GM12864 (cell line): ENCODE data around the gene PGS1.

Source experiments
- DNase-seq: peaks from one replicate; pipeline ENCODE4 v3.0.0-alpha.2; 2011; ENCODE audit warnings: low read depth
- H3K4me3 ChIP-seq: 2 replicates; pipeline ENCODE4 v1.5.1; 2011; ENCODE audit warnings: mild to moderate bottlenecking, low read depth, low read length, control low read depth
- TF ChIP-seq, protein P1 (sequence below): IDR thresholded peaks from 2 replicates; pipeline ENCODE4 v1.5.1; 2011; ENCODE audit warnings: low read depth, mild to moderate bottlenecking, moderate library complexity, low read length, control low read depth, inconsistent platforms; ENCODE audit errors: missing control alignments

The PGS1 gene

DNA sequence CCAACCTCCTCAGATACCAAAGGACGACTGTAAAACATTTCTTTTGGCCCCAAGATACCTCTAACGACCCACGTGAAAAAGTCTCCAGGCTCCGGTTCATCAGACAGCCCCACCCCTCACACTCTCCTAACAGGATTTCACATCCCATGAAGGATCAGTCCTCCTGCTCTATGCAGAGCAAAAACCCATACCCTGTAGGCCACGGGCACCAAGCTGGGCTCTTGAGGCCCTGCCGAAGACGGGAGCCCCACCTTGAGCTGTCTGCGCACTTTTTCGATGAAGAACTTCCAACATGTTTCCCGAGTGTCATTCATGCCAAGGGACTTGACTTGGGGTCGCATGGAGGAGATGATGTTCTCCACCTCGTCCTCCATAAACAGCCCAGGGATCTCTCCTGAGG lies 89.9 kb downstream of the PGS1 start:
- TF ChIP-seq, protein P1, sequence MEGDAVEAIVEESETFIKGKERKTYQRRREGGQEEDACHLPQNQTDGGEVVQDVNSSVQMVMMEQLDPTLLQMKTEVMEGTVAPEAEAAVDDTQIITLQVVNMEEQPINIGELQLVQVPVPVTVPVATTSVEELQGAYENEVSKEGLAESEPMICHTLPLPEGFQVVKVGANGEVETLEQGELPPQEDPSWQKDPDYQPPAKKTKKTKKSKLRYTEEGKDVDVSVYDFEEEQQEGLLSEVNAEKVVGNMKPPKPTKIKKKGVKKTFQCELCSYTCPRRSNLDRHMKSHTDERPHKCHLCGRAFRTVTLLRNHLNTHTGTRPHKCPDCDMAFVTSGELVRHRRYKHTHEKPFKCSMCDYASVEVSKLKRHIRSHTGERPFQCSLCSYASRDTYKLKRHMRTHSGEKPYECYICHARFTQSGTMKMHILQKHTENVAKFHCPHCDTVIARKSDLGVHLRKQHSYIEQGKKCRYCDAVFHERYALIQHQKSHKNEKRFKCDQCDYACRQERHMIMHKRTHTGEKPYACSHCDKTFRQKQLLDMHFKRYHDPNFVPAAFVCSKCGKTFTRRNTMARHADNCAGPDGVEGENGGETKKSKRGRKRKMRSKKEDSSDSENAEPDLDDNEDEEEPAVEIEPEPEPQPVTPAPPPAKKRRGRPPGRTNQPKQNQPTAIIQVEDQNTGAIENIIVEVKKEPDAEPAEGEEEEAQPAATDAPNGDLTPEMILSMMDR, result no peak
- no peak for DNase-seq
- no peak overlapping the region for H3K4me3 ChIP-seq

DNA sequence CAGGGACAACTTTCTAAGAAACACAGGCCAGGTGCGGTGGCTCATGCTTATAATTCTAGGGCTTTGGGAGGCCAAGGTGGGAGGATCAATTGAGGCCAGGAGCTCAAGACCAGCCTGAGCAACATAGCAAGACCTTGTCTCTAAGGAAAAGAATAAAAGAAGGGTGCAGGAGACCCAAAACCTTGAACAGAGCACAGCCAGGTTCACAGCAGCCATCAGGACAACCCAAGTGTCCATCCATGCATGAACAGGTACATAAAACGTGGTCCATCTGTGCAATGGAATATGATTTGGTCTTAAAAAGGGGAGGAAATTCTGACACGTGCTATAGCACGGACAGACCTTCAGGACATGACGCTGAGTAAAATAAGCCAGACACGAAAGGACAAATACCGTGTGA lies 91.0 kb downstream of the PGS1 start:
- H3K4me3 ChIP-seq, result no peak overlapping the region

DNA sequence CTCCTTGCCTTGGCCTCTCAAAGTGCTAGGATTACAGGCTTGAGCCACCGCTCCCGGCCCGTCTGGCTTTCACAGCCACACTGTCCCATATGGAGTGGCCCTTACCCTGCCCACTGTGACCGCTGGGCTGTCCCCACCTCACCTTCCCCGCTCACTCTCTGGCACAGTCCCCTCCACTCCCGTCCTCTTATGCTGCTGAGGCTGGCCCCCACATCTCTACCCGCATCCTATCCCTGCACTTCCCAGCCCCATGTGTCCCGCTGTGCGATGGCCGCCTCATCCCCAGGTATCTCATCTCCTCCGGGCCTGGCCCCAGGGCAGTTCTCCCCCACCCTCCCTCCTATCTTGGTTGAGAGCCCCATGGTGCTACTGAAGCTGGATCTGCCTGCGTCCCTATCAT lies 93.2 kb downstream of the PGS1 start:
- no peak for DNase-seq
- H3K4me3 ChIP-seq, result no peak overlapping the region
- TF ChIP-seq, protein P1, result no peak

More for the DNA sequence above, 91.0 kb downstream of the PGS1 start:
- TF ChIP-seq, protein P1, result no peak
- no peak for DNase-seq

DNA sequence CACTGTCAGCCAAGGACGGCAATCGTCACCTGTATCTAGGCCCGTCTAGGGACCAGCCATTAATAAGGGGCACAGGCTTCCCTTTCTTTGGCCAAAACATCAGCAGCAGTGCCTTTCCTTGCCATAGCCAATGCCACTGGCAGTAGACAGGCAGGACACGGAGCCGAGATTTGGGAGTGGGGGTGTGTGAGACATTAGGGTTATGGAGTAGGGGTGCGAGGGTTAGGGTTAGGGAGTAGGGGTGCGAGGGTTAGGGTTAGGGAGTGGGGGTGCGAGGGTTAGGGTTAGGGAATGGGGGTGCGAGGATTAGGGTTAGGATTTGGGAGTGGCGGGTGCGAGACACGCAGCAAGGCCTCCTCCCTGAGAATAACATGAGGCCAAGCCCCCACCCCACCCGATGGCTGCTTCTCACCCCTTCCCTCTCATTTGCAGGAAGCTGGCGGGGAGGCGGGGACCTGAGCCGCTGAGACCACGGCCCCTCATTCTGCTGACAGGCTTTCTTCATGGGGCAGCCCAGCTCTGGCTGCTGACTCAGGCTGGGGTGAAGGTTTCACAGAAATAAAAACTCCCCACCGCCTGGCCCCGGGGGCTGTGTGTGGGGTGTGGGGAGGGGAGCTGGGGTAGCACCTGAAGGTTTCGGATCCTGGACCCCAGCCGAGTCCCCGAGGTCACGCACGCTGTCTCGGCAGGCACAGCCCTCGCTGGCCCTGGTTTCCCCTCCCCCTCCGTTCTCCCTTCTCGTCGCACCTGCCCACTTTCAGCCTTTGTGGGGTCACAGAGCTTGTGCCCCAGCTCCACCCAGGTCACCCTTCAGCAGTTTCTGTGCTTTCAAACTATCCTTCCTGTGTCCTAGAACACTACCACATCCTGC lies 93.8 kb downstream of the PGS1 start:
- TF ChIP-seq, protein P1, result no peak
- DNase-seq, result no peak
- H3K4me3 ChIP-seq, result no peak overlapping the region

DNA sequence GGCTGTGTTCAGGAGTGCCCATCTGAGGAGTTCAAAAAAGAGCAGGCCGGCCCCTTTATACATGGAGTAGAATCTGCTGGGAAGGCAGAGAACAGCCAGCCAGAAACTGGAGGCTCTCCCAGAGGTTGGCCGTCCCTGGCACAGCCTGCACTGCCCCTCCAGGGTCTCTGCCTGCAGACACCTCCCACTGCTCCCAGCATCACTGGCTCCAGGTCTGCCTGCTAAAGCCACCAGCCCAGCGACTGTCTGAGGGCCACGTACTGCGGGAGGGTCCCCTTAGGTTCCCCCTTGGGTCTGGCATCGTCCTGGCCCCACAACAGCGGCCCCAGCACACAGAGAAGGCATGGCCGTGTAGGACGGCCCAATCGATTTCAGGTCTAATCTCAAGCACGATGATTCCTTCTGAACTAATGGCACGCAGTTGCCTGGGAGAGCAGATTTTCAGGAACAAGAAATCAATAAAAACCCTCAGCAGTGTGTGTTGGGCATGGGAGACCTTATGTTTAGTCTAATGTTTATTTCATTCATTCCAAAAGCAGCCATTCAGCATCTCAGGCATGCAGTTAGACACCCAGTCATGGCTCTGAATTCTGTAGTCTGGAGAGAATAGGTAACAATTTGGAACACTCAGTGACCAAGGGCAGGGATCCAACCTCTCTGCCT lies 95.6 kb downstream of the PGS1 start:
- H3K4me3 ChIP-seq, result no peak overlapping the region
- no peak for DNase-seq
- TF ChIP-seq, protein P1, result no peak
